K562 (cell line): ENCODE measurements around the gene FIGLA. TPM values are rescaled to one million over a fixed set of nuclear protein-coding genes. Genes with fewer than 3 reads are reported as not detected.

ENCODE experiments used
- ATAC-seq: fragments of 200-7000 bp; cut with Tn5 transposase; 3 replicates; pipeline ENCODE4 v1.9.1; 2020; ENCODE audit warnings: moderate library complexity
- BruUV-seq: library from RNA; stranded (reverse); fragments of 400-500 nt; replicated peaks from 2 replicates; lab custom pipeline; 2021; lab: Mats Ljungman, UMichigan
- CTCF ChIA-PET: fragments of 300-600 bp; formaldehyde crosslinking; extraction: SDS; loops from one replicate; lab custom pipeline; 2021; ENCODE audit warnings: low intra/inter-chr PET ratio; lab: Yijun Ruan, JAX
- POLR2A ChIA-PET: fragments of 300-600, 350-650 bp; sonication (Branson Sonifier 250); formaldehyde crosslinking; extraction: SDS; loops from one replicate; lab custom pipeline; 2021; ENCODE audit warnings: antibody characterized with exemption, inconsistent platforms; lab: Yijun Ruan, JAX
- DNase-seq, 4 experiments: peaks; one replicate each; pipeline versions ENCODE4 v3.0.0 to v3.0.0-alpha.2; 2011 to 2018; ENCODE audit warnings: low spot score in 3 of 4, mixed read lengths in 3 of 4; ENCODE audit errors: extremely low read depth in 1 of 4
- FAIRE-seq: peaks from 2 replicates; lab custom pipeline; 2011; peaks lifted over from hg19 to GRCh38; lab: Jason Lieb, UNC
- H2AFZ ChIP-seq: 2 replicates; pipeline ENCODE4 v1.6.0; 2011; ENCODE audit warnings: low read depth, low read length, control low read depth, inconsistent platforms
- H3K27ac ChIP-seq: fragments of 200-600 bp; 3 replicates; pipeline ENCODE4 v1.8.0; 2011; ENCODE audit warnings: low read depth, mild to moderate bottlenecking, control low read depth, inconsistent platforms, low read length, moderate library complexity, mixed read lengths; ENCODE audit errors: extremely low read depth
- H3K27me3 ChIP-seq, 2 experiments: fragments of 300-600 bp in 1 of 2; 2 replicates in 1 of 2; 3 replicates in 1 of 2; pipeline versions ENCODE4 v1.6.0 to v1.8.0; 2011; ENCODE audit warnings: inconsistent platforms in 2 of 2, low read length in 2 of 2, mild to moderate bottlenecking in 1 of 2, mixed read lengths in 1 of 2, moderate library complexity in 1 of 2; ENCODE audit not compliant: control insufficient read depth in 2 of 2, insufficient read depth in 2 of 2
- H3K36me3 ChIP-seq: fragments of 300-600 bp; 3 replicates; pipeline ENCODE4 v1.8.0; 2011; ENCODE audit warnings: mild to moderate bottlenecking, low read length, inconsistent platforms; ENCODE audit not compliant: control insufficient read depth, insufficient read depth
- H3K4me1 ChIP-seq, 2 experiments: fragments of 200-600 bp in 1 of 2; replicated peaks in 1 of 2; 2 replicates in 1 of 2; 3 replicates in 1 of 2; pipeline versions ENCODE4 v1.5.1 to v1.8.0; 2011; ENCODE audit warnings: inconsistent platforms in 2 of 2, low read length in 2 of 2, mild to moderate bottlenecking in 1 of 2, mixed read lengths in 1 of 2, moderate library complexity in 1 of 2; ENCODE audit not compliant: control insufficient read depth in 2 of 2, insufficient read depth in 2 of 2
- H3K4me2 ChIP-seq: 2 replicates; pipeline ENCODE4 v1.6.1; 2011; ENCODE audit warnings: low read length, control low read depth, inconsistent platforms, mixed read lengths; ENCODE audit not compliant: insufficient read depth
- H3K4me3 ChIP-seq: fragments of 200-600 bp; sonication (generic), shearing (Covaris generic); 2 replicates; pipeline ENCODE4 v1.5.1; 2016; ENCODE audit warnings: control low read depth, inconsistent platforms
- H3K79me2 ChIP-seq: fragments of 200-600 bp; 3 replicates; pipeline ENCODE4 v1.8.0; 2011; ENCODE audit warnings: low read length, inconsistent platforms; ENCODE audit not compliant: control insufficient read depth, insufficient read depth
- H3K9ac ChIP-seq, 2 experiments: 2 replicates each; pipeline versions ENCODE4 v1.6.0 to v1.6.1; 2011; ENCODE audit warnings: low read depth in 2 of 2, low read length in 2 of 2, control low read depth in 1 of 2, inconsistent platforms in 1 of 2, mild to moderate bottlenecking in 1 of 2, mixed read lengths in 1 of 2; ENCODE audit not compliant: insufficient read depth in 1 of 2
- H3K9me1 ChIP-seq: one replicate; pipeline ENCODE4 v1.6.0; 2011; ENCODE audit warnings: inconsistent platforms, mild to moderate bottlenecking, low read length, moderate library complexity; ENCODE audit not compliant: control insufficient read depth, insufficient read depth
- H3K9me3 ChIP-seq: replicated peaks from 2 replicates; pipeline ENCODE4 v1.5.1; 2011; ENCODE audit warnings: low read depth, low read length, inconsistent platforms; ENCODE audit not compliant: control insufficient read depth, insufficient read depth
- H4K20me1 ChIP-seq: replicated peaks from 2 replicates; pipeline ENCODE4 v1.6.1; 2011; ENCODE audit warnings: low read length, inconsistent platforms, mixed read lengths; ENCODE audit not compliant: control insufficient read depth, insufficient read depth
- BCLAF1 ChIP-seq, 2 experiments: fragments of 450-650 bp in 1 of 2; IDR thresholded peaks; 2 replicates each; pipeline ENCODE4 v1.6.1; 2011 to 2017; ENCODE audit warnings: low read depth in 2 of 2, antibody characterized with exemption in 1 of 2, borderline replicate concordance in 1 of 2, low read length in 1 of 2, mild to moderate bottlenecking in 1 of 2, mixed read lengths in 1 of 2; ENCODE audit not compliant: control insufficient read depth in 1 of 2
- DPF2 ChIP-seq: fragments of 450-650 bp; IDR thresholded peaks from 2 replicates; pipeline ENCODE4 v1.6.1; 2016
- HSF4 ChIP-seq: fragments of 250-450 bp; sonication (Bioruptor Pico); IDR thresholded peaks from 2 replicates; pipeline ENCODE4 v2.1.2; 2022; ENCODE audit warnings: mild to moderate bottlenecking, moderate library complexity, borderline replicate concordance
- TGIF2 ChIP-seq: sonication (generic); formaldehyde crosslinking; IDR thresholded peaks from 2 replicates; pipeline ENCODE4 v1.8.1; 2022; ENCODE audit warnings: mild to moderate bottlenecking, missing genetic modification reagents, moderate library complexity
- ZBED1 ChIP-seq: IDR thresholded peaks from 2 replicates; pipeline ENCODE4 v1.6.1; 2014
- ZNF140 ChIP-seq: fragments of 250-450 bp; sonication (Bioruptor Pico); IDR thresholded peaks from 2 replicates; pipeline ENCODE4 v1.8.0; 2021; ENCODE audit warnings: moderate library complexity, mild to moderate bottlenecking, inconsistent platforms
- ZNF253 ChIP-seq: fragments of 250-450 bp; sonication (Bioruptor Pico); conservative IDR thresholded peaks from 2 replicates; pipeline ENCODE4 v1.6.1; 2021; ENCODE audit warnings: mild to moderate bottlenecking
- ZNF507 ChIP-seq: conservative IDR thresholded peaks from 2 replicates; pipeline ENCODE4 v1.6.1; 2017; ENCODE audit warnings: missing genetic modification characterization, missing compliant biosample characterization
- ZNF655 ChIP-seq: fragments of 250-450 bp; sonication (Bioruptor Pico); IDR thresholded peaks from 2 replicates; pipeline ENCODE4 v1.5.0; 2021
- WGBS: fragments of 100-300 bp; shearing (Covaris generic); methylation state at CpG from one replicate; pipeline ENCODE4 v1.1.6; 2016; ENCODE audit warnings: low coverage, mixed read lengths; ENCODE audit not compliant: insufficient coverage; ENCODE audit errors: missing lambda C conversion rate; 5-methylcytosine and 5-hydroxymethylcytosine counted together
- in situ Hi-C: fragments of 300-500 bp; cut with MboI; formaldehyde crosslinking; loops from 4 replicates; pipeline ENCODE4 v1.15.0; 2018; ENCODE audit warnings: inconsistent platforms, mixed read lengths
- intact Hi-C: fragments of 100-400 bp; cut with micrococcal nuclease; formaldehyde crosslinking; loops from 2 replicates; pipeline ENCODE4 v1.14.2; 2022
- polyA plus RNA-seq, 8 experiments: library from polyadenylated mRNA; depleted of rRNA in 4 of 8; stranded (reverse) in 5 of 8; unstranded in 3 of 8; fragments of >200 nt; fragmentation: Nextera tagmentation in 2 of 8; fragmentation: Illumina TruSeq in 1 of 8; extraction: Ambion mirVana in 2 of 8; extraction: Trizol in 1 of 8; gene quantifications; 2 replicates each; pipeline versions ENCODE4 v1.2.1 to v1.2.3, GENCODE V29; 2011 to 2014; ENCODE audit warnings: inconsistent platforms in 1 of 8, missing spikeins in 1 of 8
- total RNA-seq, 7 experiments: library from RNA; depleted of rRNA in 6 of 7; stranded (reverse); fragments of >200 nt in 6 of 7; fragmentation: Illumina TruSeq in 2 of 7; extraction: Trizol in 2 of 7; gene quantifications; 2 replicates each; pipeline versions ENCODE4 v1.2.1 to v1.2.3, GENCODE V29; 2011 to 2021; ENCODE audit warnings: low replicate concordance in 1 of 7

FIGLA gene
- total and polyA plus RNA-seq, 9 of the 15 experiments (the other 6 are each of a cell fraction or from before 2014, with no cell fraction given) = not detected

GRCh38 chr2:70833246-70833645 is 42.8 kb upstream of the FIGLA start:
- FAIRE-seq (no peak), ATAC-seq (no peak), DNase-seq (no peak)
- intact Hi-C loops = no loop called here
- H3K27ac ChIP-seq = no peak overlapping the region
- H3K4me1 ChIP-seq = no peaks in the 10 kb centered on the region; a peak in 2 of 5 replicates
- peaks cover 21 to 72% of the 10 kb centered on the region in 2 experiments for H3K27me3 ChIP-seq
- in situ Hi-C loops = no loop called here
- WGBS = 0% methylated on average over 1 of the region's 1 CpG
- no peaks in the 10 kb centered on the region for H3K79me2 ChIP-seq
- BruUV-seq = no TSS peak
- no peak overlapping the region for H3K4me2 ChIP-seq
- no peak overlapping the region for H3K9ac ChIP-seq
- no peak overlapping the region for H2AFZ ChIP-seq
- no peaks in the 10 kb centered on the region for H3K9me1 ChIP-seq
- CTCF ChIA-PET = no interaction called here
- H4K20me1 ChIP-seq = 0 out of 2 replicates have a peak, but pooled peaks cover 4% of the 10 kb centered on the region
- POLR2A ChIA-PET = interaction anchor here (1.0 kb wide), 1 partner anchor 17 kb away, joined by 3 read pairs; no protein-coding TSS in a partner anchor
- H3K36me3 ChIP-seq = no peaks in the 10 kb centered on the region
- TF ChIP-seq ZNF140 (CRISPR knock-in tag) = no peak
- TF ChIP-seq ZNF655 = no peak
- TF ChIP-seq TGIF2 (CRISPR knock-in tag) = no peak
- no peaks in the 10 kb centered on the region for H3K9me3 ChIP-seq
- no peak overlapping the region for H3K4me3 ChIP-seq

- DNase-seq (no peak), ATAC-seq (no peak), FAIRE-seq (no peak)
- Histone ChIP-seq H3K9me3 (no peaks in the 10 kb centered on the region), H3K9ac (no peak overlapping the region), H3K9me1 (no peaks in the 10 kb centered on the region), H3K27ac (no peak overlapping the region), H4K20me1 (0 out of 2 replicates have a peak, but pooled peaks cover 4% of the 10 kb centered on the region), H3K4me2 (no peak overlapping the region), H3K79me2 (no peaks in the 10 kb centered on the region), H3K27me3 (peaks cover 24 to 67% of the 10 kb centered on the region in 2 experiments), H3K36me3 (no peaks in the 10 kb centered on the region), H3K4me3 (no peak overlapping the region), H3K4me1 (no peaks in the 10 kb centered on the region; a peak in 2 of 5 replicates), H2AFZ (no peak overlapping the region)
- POLR2A ChIA-PET = no interaction called here
- BruUV-seq = no TSS peak
- 0% methylated on average over 2 of the region's 2 CpGs for WGBS
- intact Hi-C loops (no loop called here), in situ Hi-C loops (no loop called here)
- CTCF ChIA-PET = no interaction called here
- TF ChIP-seq ZNF655 (no peak), ZBED1 (no peak), DPF2 (no peak), ZNF507 (no peak), BCLAF1 (IDR thresholded peaks at IDR 0.05; ENCODE audit: borderline replicate concordance in 1 of 2, control insufficient read depth in 1 of 2, low read depth in 2 of 2, low read length in 1 of 2) (no peak), HSF4 (CRISPR knock-in tag) (no peak), ZNF253 (no peak)
Measured at GRCh38 chr2:70832386-70832785, 41.9 kb upstream of the FIGLA start.
